ENCODE measurements around the gene RECQL5.
"Not testable (repeated sequence)": the region's sequence is repeated elsewhere in the genome, so short reads cannot be mapped to it uniquely, and the experiment has no call there.

Gene RECQL5

GRCh38 chr17:75616521-75617122 lies 50.3 kb downstream of the RECQL5 start:
- no peak for DNase-seq (ENCODE audit: low read depth in 2 of 2)

- DNase-seq (ENCODE audit: low read depth in 2 of 2), result no peak
Observed at GRCh38 chr17:75615301-75615700, 51.7 kb downstream of the RECQL5 start.

GRCh38 chr17:75614556-75615270 lies 52.2 kb downstream of the RECQL5 start:
- DNase-seq (ENCODE audit: low read depth in 2 of 2), result no peak

GRCh38 chr17:75614006-75614405 lies 52.9 kb downstream of the RECQL5 start:
- no peak for DNase-seq (ENCODE audit: low read depth in 2 of 2)

- DNase-seq (ENCODE audit: low read depth in 2 of 2), result no peak
Observed at GRCh38 chr17:75612906-75613626, 53.9 kb downstream of the RECQL5 start.

GRCh38 chr17:75611851-75612429 lies 55.0 kb downstream of the RECQL5 start:
- no peak for DNase-seq (ENCODE audit: low read depth in 2 of 2)

GRCh38 chr17:75610103-75610984 lies 56.6 kb downstream of the RECQL5 start:
- DNase-seq (ENCODE audit: low read depth in 2 of 2), result no peak

- no peak for DNase-seq (ENCODE audit: low read depth in 2 of 2)
Observed at GRCh38 chr17:75607086-75607485, 59.9 kb downstream of the RECQL5 start.

- DNase-seq (ENCODE audit: low read depth in 2 of 2), result no peak
Observed at GRCh38 chr17:75605790-75606189, 61.2 kb downstream of the RECQL5 start.

GRCh38 chr17:75604034-75604695 lies 62.8 kb downstream of the RECQL5 start:
- no peak for DNase-seq (ENCODE audit: low read depth in 2 of 2)

- no peak for DNase-seq (ENCODE audit: low read depth in 2 of 2)
Observed at GRCh38 chr17:75603123-75603522, 63.8 kb downstream of the RECQL5 start.

- no peak for DNase-seq (ENCODE audit: low read depth in 2 of 2)
Observed at GRCh38 chr17:75602644-75603043, 64.3 kb downstream of the RECQL5 start.

GRCh38 chr17:75601057-75601987 lies 65.6 kb downstream of the RECQL5 start:
- DNase-seq (ENCODE audit: low read depth in 2 of 2), result no peak

GRCh38 chr17:75596320-75597087 lies 70.5 kb downstream of the RECQL5 start:
- no peak for DNase-seq (ENCODE audit: low read depth in 2 of 2)

- DNase-seq (ENCODE audit: low read depth in 2 of 2), result no peak
Observed at GRCh38 chr17:75595920-75596313, 71.0 kb downstream of the RECQL5 start.

GRCh38 chr17:75595284-75595919 lies 71.6 kb downstream of the RECQL5 start:
- DNase-seq (ENCODE audit: low read depth in 2 of 2), result no peak

GRCh38 chr17:75594499-75595283 lies 72.3 kb downstream of the RECQL5 start:
- DNase-seq (ENCODE audit: low read depth in 2 of 2), result no peak

GRCh38 chr17:75593430-75593829 lies 73.5 kb downstream of the RECQL5 start:
- not testable (repeated sequence) for DNase-seq (ENCODE audit: low read depth in 2 of 2)
